AG09319 (cell line): ENCODE measurements around the gene SPRR5.

ENCODE experiments used
- DNase-seq: peaks from one replicate; pipeline ENCODE4 v3.0.0-alpha.2; 2010; ENCODE audit warnings: low read depth; ENCODE audit errors: extremely low read depth
- CTCF ChIP-seq: IDR thresholded peaks from 2 replicates; pipeline ENCODE4 v1.5.1; 2011; ENCODE audit warnings: low read depth, mild to moderate bottlenecking, inconsistent platforms, low read length, moderate library complexity

Gene SPRR5, protein sequence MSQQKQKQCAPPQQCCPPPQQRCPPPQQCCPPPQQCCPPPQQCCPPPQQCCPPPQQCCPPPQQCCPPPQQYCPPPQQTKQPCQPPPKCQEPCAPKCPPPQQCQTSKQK

GRCh38 chr1:152946651-152947256 lies at the start of gene SPRR5:
Gene SPRR5 (plus strand): TSS chr1:152947206. CDS start chr1:152948555, 1,349 bp downstream.
- no peak for TF ChIP-seq CTCF
- no peak for DNase-seq

- DNase-seq, result no peak
- TF ChIP-seq CTCF, result no peak
Observed at GRCh38 chr1:152899027-152899426, 48.0 kb upstream of the SPRR5 start.

GRCh38 chr1:152899883-152900282 lies 47.1 kb upstream of the SPRR5 start:
- TF ChIP-seq CTCF, result no peak

GRCh38 chr1:152901631-152902030 lies 45.4 kb upstream of the SPRR5 start:
- no peak for DNase-seq
- TF ChIP-seq CTCF, result no peak

More at GRCh38 chr1:152899883-152900282, 47.1 kb upstream of the SPRR5 start:
- DNase-seq, result no peak

GRCh38 chr1:152902636-152903035 lies 44.4 kb upstream of the SPRR5 start:
- DNase-seq, result no peak
- no peak for TF ChIP-seq CTCF

- no peak for TF ChIP-seq CTCF
- no peak for DNase-seq
Observed at GRCh38 chr1:152904688-152905440, 42.1 kb upstream of the SPRR5 start.

- DNase-seq, result peak; percentile 60
- TF ChIP-seq CTCF, result no peak
Observed at GRCh38 chr1:152906023-152906565, 40.9 kb upstream of the SPRR5 start.
